HepG2 (cell line): ENCODE results near the gene ZNF324B. TPM values are rescaled to one million over a fixed set of nuclear protein-coding genes. Genes with fewer than 3 reads are reported as not detected.

ENCODE experiments used
- ASH2L ChIP-seq: fragments of 300-600, 200-600 bp; sonication (generic); IDR thresholded peaks from 2 replicates; pipeline ENCODE4 v1.7.0; 2017; ENCODE audit warnings: low read depth, mild to moderate bottlenecking, moderate library complexity, mixed read lengths, low read length; ENCODE audit not compliant: insufficient read length
- CHD4 ChIP-seq: fragments of 200-600 bp; sonication (generic); IDR thresholded peaks from 2 replicates; pipeline ENCODE4 v1.7.0; 2017; ENCODE audit warnings: mild to moderate bottlenecking, low read length, borderline replicate concordance
- DMTF1 ChIP-seq: sonication (generic); formaldehyde crosslinking; IDR thresholded peaks from 2 replicates; pipeline ENCODE4 v1.4.0; 2020; ENCODE audit warnings: mild to moderate bottlenecking, missing genetic modification reagents
- FOXJ3 ChIP-seq: sonication (generic); formaldehyde crosslinking; IDR thresholded peaks from 2 replicates; pipeline ENCODE4 v1.4.0; 2020; ENCODE audit warnings: missing genetic modification reagents, mild to moderate bottlenecking, borderline replicate concordance
- HES4 ChIP-seq: sonication (generic); formaldehyde crosslinking; IDR thresholded peaks from 2 replicates; pipeline ENCODE4 v1.9.0; 2021; ENCODE audit warnings: mild to moderate bottlenecking, missing genetic modification reagents, borderline replicate concordance
- HNF4G ChIP-seq, 2 experiments: sonication (generic) in 1 of 2; formaldehyde crosslinking in 1 of 2; IDR thresholded peaks; 2 replicates each; pipeline versions ENCODE4 v1.4.0 to v1.6.1; 2011 to 2020; ENCODE audit warnings: borderline replicate concordance in 2 of 2, low read depth in 2 of 2, mild to moderate bottlenecking in 2 of 2, low read length in 1 of 2, missing genetic modification reagents in 1 of 2, moderate library complexity in 1 of 2
- KDM5A ChIP-seq: fragments of 200-600 bp; sonication (generic); IDR thresholded peaks from 2 replicates; pipeline ENCODE4 v1.7.0; 2018; ENCODE audit warnings: antibody characterized with exemption, mild to moderate bottlenecking, low read length, borderline replicate concordance
- MEIS1 ChIP-seq: sonication (generic); formaldehyde crosslinking; IDR thresholded peaks from 2 replicates; pipeline ENCODE4 v1.9.0; 2021; ENCODE audit warnings: mild to moderate bottlenecking, missing genetic modification reagents, moderate library complexity, borderline replicate concordance
- MXI1 ChIP-seq: IDR thresholded peaks from 3 replicates; pipeline ENCODE4 v1.6.1; 2012; ENCODE audit warnings: low read depth, low read length, inconsistent platforms, borderline replicate concordance
- NR3C1 ChIP-seq: sonication (generic); formaldehyde crosslinking; IDR thresholded peaks from 2 replicates; pipeline ENCODE4 v1.4.0; 2020; ENCODE audit warnings: missing genetic modification reagents
- POLR2G ChIP-seq: fragments of 200-400 bp; formaldehyde crosslinking; IDR thresholded peaks from 2 replicates; pipeline ENCODE4 v1.6.1; 2018; ENCODE audit warnings: mild to moderate bottlenecking, low read depth, low read length, moderate library complexity
- ZBTB10 ChIP-seq: sonication (generic); formaldehyde crosslinking; IDR thresholded peaks from 2 replicates; pipeline ENCODE4 v1.4.0; 2020; ENCODE audit warnings: missing genetic modification reagents, borderline replicate concordance
- ZMYM2 ChIP-seq: sonication (generic); formaldehyde crosslinking; IDR thresholded peaks from 2 replicates; pipeline ENCODE4 v1.8.0; 2022; ENCODE audit warnings: mild to moderate bottlenecking, missing genetic modification reagents
- ZNF12 ChIP-seq: sonication (generic); formaldehyde crosslinking; IDR thresholded peaks from 2 replicates; pipeline ENCODE4 v1.5.0; 2020; ENCODE audit warnings: missing genetic modification reagents
- ZNF335 ChIP-seq: sonication (generic); formaldehyde crosslinking; IDR thresholded peaks from 2 replicates; pipeline ENCODE4 v1.4.0; 2020; ENCODE audit warnings: missing genetic modification reagents
- ZNF337 ChIP-seq: sonication (generic); formaldehyde crosslinking; IDR thresholded peaks from 2 replicates; pipeline ENCODE4 v1.5.1; 2020; ENCODE audit warnings: missing genetic modification reagents, low read depth, mild to moderate bottlenecking, borderline replicate concordance
- ZNF607 ChIP-seq: sonication (generic); formaldehyde crosslinking; IDR thresholded peaks from 2 replicates; pipeline ENCODE4 v1.5.1; 2020; ENCODE audit warnings: missing genetic modification reagents, mild to moderate bottlenecking, borderline replicate concordance
- ZNF761 ChIP-seq: sonication (generic); formaldehyde crosslinking; conservative IDR thresholded peaks from 2 replicates; pipeline ENCODE4 v1.4.0; 2020; ENCODE audit warnings: mild to moderate bottlenecking, missing genetic modification reagents
- ZNF770 ChIP-seq: sonication (generic); formaldehyde crosslinking; IDR thresholded peaks from 2 replicates; pipeline ENCODE4 v1.5.0; 2020; ENCODE audit warnings: mild to moderate bottlenecking, missing genetic modification reagents
- ZNF839 ChIP-seq: sonication (generic); formaldehyde crosslinking; IDR thresholded peaks from 2 replicates; pipeline ENCODE4 v1.4.0; 2020; ENCODE audit warnings: missing genetic modification reagents, mild to moderate bottlenecking, borderline replicate concordance
- polyA plus RNA-seq, 8 experiments: library from polyadenylated mRNA; depleted of rRNA in 3 of 8; stranded (reverse) in 7 of 8; unstranded in 1 of 8; fragments of >200 nt; fragmentation: Illumina TruSeq in 4 of 8; extraction: Trizol in 4 of 8; gene quantifications; 2 replicates each; pipeline versions ENCODE4 v1.2.1 to v1.2.3, GENCODE V29; 2011 to 2016; ENCODE audit warnings: low read depth in 4 of 8, missing spikeins in 1 of 8, mixed read lengths in 1 of 8; ENCODE audit not compliant: insufficient read depth in 1 of 8
- total RNA-seq, 5 experiments: library from RNA; depleted of rRNA; stranded (reverse); fragments of >200 nt; fragmentation: Illumina TruSeq; extraction: Trizol; gene quantifications; 2 replicates each; pipeline ENCODE4 v1.2.3, GENCODE V29; 2016; ENCODE audit warnings: low read depth in 1 of 5

ZNF324B gene
- total and polyA plus RNA-seq, 2 of the 13 experiments (the other 11 are each of a cell fraction or from before 2014, with no cell fraction given): 0.53 to 3.0 TPM

- TF ChIP-seq ASH2L (peak; percentile 59), ZBTB10 (no peak; the same call in 1 of the 2 replicates), DMTF1 (no peak), HNF4G (IDR thresholded peaks at IDR 0.05; ENCODE audit: borderline replicate concordance, low read depth, low read length) (no peak), HNF4G (CRISPR knock-in tag; IDR thresholded peaks at IDR 0.05; ENCODE audit: borderline replicate concordance, low read depth) (peak; percentile 19; the same call in 1 of the 2 replicates), ZNF770 (CRISPR knock-in tag) (peak; percentile 21; the same call in 1 of the 2 replicates), CHD4 (0 out of 2 replicates have a peak, but pooled peaks have one; percentile 15), MXI1 (peak; percentile 95; the same call in 2 of the 3 replicates), NR3C1 (CRISPR knock-in tag) (no peak), ZNF761 (CRISPR knock-in tag) (peak; percentile 83; the same call in 1 of the 2 replicates), ZNF335 (CRISPR knock-in tag) (peak; percentile 87), ZNF607 (peak; percentile 87), HES4 (CRISPR knock-in tag) (peak; percentile 75; the same call in 1 of the 2 replicates), KDM5A (peak; percentile 77; the same call in 1 of the 2 replicates), ZNF12 (CRISPR knock-in tag) (no peak), POLR2G (peak; percentile 92), ZMYM2 (CRISPR knock-in tag) (0 out of 2 replicates have a peak, but pooled peaks have one; percentile 16), FOXJ3 (CRISPR knock-in tag) (peak; percentile 35; the same call in 1 of the 2 replicates), ZNF839 (CRISPR knock-in tag) (0 out of 2 replicates have a peak, but pooled peaks have one; percentile 32), MEIS1 (CRISPR knock-in tag) (peak; percentile 71; the same call in 1 of the 2 replicates), ZNF337 (0 out of 2 replicates have a peak, but pooled peaks have one; percentile 75)
Measured at GRCh38 chr19:58408152-58409009, 43.0 kb upstream of the ZNF324B start, which contains the start of gene ZNF584 (continued).
